Upper lobe of left lung (tissue), 4 donors: ENCODE results near the gene ARHGEF1.

Experiments used
- POLR2A ChIP-seq, 4 donors: fragments of 450-650 bp; IDR thresholded peaks; one replicate each; pipeline ENCODE4 v1.5.1; 2016 to 2017; ENCODE audit warnings: antibody characterized with exemption in 4 of 4, mild to moderate bottlenecking in 2 of 4
- POLR2AphosphoS5 ChIP-seq, 2 donors: sonication (generic); formaldehyde crosslinking; IDR thresholded peaks; one replicate each; pipeline ENCODE4 v1.5.1; 2017; ENCODE audit warnings: antibody characterized with exemption in 2 of 2
- TF ChIP-seq, protein P1 (sequence below), 6 experiments: fragments of 450-650 bp in 4 of 6; fragments of 200-600 bp in 2 of 6; sonication (generic) in 2 of 6; IDR thresholded peaks; one replicate each; pipeline ENCODE4 v1.5.1; 2016 to 2019; ENCODE audit warnings: antibody characterized with exemption in 6 of 6

DNA sequence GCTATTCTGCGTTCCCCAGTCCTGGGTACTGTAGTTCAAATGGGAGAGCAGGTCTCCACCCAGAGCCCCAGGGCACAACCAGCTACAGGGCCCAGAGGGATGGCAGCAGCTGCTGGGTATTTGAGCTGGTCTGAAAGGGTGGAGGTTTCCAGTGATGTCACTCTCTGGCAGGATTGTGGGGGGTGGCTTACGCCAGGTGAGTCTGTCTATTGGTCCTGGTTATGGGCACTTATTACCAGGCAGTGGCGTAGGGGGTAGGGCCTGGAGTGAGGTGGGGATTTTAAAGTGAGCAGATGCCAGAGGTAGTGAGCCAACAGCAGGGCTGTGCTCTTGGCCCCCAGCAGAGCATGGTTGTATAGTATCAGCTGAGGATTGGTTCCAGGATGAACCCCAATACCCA lies 16.7 kb upstream of the ARHGEF1 start:
- TF ChIP-seq, protein P1, sequence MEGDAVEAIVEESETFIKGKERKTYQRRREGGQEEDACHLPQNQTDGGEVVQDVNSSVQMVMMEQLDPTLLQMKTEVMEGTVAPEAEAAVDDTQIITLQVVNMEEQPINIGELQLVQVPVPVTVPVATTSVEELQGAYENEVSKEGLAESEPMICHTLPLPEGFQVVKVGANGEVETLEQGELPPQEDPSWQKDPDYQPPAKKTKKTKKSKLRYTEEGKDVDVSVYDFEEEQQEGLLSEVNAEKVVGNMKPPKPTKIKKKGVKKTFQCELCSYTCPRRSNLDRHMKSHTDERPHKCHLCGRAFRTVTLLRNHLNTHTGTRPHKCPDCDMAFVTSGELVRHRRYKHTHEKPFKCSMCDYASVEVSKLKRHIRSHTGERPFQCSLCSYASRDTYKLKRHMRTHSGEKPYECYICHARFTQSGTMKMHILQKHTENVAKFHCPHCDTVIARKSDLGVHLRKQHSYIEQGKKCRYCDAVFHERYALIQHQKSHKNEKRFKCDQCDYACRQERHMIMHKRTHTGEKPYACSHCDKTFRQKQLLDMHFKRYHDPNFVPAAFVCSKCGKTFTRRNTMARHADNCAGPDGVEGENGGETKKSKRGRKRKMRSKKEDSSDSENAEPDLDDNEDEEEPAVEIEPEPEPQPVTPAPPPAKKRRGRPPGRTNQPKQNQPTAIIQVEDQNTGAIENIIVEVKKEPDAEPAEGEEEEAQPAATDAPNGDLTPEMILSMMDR (IDR thresholded peaks at IDR 0.05) = no peak
- TF ChIP-seq POLR2AphosphoS5 (IDR thresholded peaks at IDR 0.05) = no peak
- no peak for TF ChIP-seq POLR2A (IDR thresholded peaks at IDR 0.05)
